Measurements from ENCODE around the gene PORCN.

DNA sequence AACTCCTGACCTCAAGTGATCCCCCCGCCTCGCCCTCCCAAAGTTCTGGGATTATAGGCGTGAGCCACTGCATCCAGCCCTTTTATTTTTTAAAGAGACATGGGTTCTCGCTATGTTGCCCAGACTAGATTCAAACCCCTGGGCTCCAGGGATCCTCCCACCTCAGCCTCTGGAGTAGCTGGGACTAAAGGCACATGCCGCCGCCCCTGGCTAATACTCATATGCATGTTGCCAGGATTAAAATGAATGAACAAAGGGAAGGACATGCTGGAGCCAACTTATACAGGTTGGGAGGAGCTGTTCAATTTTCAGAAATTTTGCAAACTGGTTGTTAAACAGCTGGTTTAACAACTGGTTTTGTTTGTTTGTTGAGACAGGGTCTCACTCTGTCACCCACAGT, 34.2 kb upstream of the PORCN start:
- TF ChIP-seq, protein P1, sequence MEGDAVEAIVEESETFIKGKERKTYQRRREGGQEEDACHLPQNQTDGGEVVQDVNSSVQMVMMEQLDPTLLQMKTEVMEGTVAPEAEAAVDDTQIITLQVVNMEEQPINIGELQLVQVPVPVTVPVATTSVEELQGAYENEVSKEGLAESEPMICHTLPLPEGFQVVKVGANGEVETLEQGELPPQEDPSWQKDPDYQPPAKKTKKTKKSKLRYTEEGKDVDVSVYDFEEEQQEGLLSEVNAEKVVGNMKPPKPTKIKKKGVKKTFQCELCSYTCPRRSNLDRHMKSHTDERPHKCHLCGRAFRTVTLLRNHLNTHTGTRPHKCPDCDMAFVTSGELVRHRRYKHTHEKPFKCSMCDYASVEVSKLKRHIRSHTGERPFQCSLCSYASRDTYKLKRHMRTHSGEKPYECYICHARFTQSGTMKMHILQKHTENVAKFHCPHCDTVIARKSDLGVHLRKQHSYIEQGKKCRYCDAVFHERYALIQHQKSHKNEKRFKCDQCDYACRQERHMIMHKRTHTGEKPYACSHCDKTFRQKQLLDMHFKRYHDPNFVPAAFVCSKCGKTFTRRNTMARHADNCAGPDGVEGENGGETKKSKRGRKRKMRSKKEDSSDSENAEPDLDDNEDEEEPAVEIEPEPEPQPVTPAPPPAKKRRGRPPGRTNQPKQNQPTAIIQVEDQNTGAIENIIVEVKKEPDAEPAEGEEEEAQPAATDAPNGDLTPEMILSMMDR (IDR thresholded peaks at IDR 0.05 in 4 of 5, conservative IDR thresholded peaks at IDR 0.05 in 1 of 5), result no peak
- TF ChIP-seq POLR2A (IDR thresholded peaks at IDR 0.05), result no peak

Measured in gastrocnemius medialis (tissue), 4 donors.